Epithelial cell of esophagus (primary cell): ENCODE measurements around the gene SIRPA.

Source experiments
- DNase-seq: peaks from one replicate; pipeline ENCODE4 v3.0.0; 2010; ENCODE audit warnings: low read depth
- H3K4me3 ChIP-seq: 2 replicates; pipeline ENCODE4 v1.5.1; 2011; ENCODE audit warnings: mild to moderate bottlenecking, low read length, control low read depth
- TF ChIP-seq, protein P1 (sequence below): IDR thresholded peaks from 2 replicates; pipeline ENCODE4 v1.5.1; 2011; ENCODE audit warnings: low read depth, mild to moderate bottlenecking, low read length, control low read depth, inconsistent platforms; ENCODE audit not compliant: insufficient read depth; ENCODE audit errors: missing control alignments

SIRPA gene

DNA sequence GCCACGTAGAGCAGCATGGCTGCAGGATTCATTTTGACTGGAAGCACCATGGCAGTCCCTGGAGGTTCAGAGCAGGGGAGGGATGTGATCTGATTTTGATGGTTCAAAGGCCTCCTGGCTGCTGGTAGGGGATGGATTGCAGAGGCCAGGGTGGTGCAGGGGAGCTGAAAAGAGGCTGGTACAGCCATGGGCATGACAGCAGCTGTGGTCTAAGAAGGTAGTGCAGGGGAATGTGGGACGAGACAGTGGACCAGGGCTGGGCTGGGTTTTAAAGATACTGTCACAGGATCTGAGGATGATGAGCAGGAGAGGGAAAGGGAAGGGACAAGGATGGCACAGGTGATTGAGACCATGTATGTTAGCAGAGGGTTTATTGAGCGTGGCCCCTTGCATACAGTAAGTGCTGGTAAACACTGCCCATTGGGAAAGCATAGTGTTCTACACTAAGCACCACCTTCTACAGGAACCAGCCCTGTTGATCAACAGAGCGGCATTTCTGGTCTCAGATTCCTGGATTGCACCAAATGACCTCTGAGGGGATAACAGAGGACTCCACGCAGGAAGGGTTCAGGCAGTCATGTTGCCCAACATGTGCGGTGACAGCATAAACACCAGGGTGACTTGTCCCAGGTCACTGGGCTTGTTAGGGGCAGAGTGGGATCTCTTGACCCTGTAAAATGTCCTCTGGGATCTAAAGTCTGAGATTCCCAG is 14.5 kb upstream of the SIRPA start:
- no peak overlapping the region for H3K4me3 ChIP-seq
- TF ChIP-seq, protein P1, sequence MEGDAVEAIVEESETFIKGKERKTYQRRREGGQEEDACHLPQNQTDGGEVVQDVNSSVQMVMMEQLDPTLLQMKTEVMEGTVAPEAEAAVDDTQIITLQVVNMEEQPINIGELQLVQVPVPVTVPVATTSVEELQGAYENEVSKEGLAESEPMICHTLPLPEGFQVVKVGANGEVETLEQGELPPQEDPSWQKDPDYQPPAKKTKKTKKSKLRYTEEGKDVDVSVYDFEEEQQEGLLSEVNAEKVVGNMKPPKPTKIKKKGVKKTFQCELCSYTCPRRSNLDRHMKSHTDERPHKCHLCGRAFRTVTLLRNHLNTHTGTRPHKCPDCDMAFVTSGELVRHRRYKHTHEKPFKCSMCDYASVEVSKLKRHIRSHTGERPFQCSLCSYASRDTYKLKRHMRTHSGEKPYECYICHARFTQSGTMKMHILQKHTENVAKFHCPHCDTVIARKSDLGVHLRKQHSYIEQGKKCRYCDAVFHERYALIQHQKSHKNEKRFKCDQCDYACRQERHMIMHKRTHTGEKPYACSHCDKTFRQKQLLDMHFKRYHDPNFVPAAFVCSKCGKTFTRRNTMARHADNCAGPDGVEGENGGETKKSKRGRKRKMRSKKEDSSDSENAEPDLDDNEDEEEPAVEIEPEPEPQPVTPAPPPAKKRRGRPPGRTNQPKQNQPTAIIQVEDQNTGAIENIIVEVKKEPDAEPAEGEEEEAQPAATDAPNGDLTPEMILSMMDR: no peak
- no peak for DNase-seq

DNA sequence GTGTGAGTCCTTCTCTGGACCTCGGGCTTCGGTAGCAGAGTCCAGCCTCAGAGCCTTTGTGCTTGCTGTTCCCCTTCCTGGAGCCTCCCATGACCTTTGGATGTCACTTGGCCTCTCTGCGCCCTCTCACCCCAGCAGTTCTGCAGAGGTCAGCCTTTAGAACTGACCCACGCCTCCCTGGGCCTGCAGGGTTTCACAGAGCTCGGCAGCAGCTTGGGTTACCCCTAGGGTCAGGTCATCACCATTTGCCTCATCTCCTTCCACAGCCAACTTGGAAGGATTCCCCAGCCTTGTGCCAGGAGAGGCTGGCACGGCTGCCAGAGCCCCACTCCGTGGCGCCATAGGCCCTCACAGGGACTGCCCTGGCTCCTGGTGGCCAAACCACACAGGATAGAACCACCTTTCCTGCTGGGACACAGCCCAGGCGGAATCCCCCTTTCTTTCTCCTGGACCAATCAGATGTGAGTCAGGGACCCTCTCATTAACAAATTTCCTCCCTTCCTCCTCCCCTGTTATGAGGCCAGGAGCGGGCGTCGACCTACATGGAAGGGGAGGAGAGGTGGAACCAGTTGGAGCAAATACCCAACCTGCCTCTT is 13.9 kb upstream of the SIRPA start:
- no peak overlapping the region for H3K4me3 ChIP-seq
- TF ChIP-seq, protein P1: no peak
- no peak for DNase-seq

DNA sequence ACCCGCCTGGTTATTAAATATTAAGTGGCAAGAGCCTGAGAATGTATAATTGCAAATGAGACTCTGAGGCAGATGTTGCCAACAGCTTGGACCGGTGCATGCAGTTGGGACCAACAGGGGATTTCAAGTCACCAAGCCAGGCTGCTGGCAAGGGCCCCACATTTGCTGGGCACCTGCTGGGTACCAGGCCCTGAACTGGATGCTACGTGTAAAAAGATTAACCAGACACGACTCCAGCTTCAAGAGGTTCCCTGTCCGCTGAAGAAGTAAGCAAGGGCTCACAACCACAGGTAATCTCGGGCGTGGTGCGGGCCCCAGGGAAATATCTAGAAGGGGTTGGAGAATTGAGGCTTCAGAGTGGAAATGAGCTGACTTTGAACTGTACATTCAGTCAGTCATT is 13.2 kb upstream of the SIRPA start:
- DNase-seq: no peak
- H3K4me3 ChIP-seq: no peak overlapping the region
- TF ChIP-seq, protein P1: no peak

DNA sequence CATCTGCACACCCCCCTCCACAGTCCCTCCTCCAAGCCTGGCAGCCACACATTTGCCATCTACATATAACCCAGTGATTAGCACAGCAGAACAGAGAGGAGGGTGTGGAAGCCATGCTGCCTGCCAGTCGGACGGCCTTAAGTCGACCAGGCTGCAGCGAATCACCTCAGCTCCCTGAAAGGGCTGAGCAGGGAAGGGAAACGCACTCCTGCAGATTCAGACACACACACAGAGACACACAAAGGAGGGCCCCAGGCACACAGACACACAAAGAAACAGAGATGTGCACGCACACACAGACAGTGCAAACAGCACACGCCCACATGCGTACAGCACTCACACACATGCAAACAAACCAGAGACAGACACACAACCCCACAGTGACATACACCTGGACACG is 11.2 kb upstream of the SIRPA start:
- TF ChIP-seq, protein P1: no peak
- H3K4me3 ChIP-seq: no peak overlapping the region
- DNase-seq: no peak

DNA sequence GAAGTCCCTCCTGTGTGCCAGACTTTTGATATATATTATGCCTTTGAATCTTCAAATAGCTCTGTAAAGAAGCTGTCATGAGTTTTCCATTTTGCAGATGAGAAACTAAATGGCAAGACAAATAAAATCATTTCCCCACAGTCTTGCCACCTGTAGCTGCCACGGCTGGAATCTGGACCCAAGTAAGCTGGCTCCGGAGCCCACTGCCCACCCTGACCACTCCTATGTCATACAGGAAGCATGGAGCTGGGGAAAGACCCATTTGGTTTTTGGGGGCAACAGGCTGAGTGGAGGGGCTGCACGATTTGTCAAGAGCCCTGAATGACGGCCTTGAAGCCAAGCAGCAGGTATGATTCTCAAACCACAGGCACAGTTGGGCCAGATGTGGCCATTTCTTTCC is 10.0 kb upstream of the SIRPA start:
- no peak overlapping the region for H3K4me3 ChIP-seq
- TF ChIP-seq, protein P1: no peak
- no peak for DNase-seq

DNA sequence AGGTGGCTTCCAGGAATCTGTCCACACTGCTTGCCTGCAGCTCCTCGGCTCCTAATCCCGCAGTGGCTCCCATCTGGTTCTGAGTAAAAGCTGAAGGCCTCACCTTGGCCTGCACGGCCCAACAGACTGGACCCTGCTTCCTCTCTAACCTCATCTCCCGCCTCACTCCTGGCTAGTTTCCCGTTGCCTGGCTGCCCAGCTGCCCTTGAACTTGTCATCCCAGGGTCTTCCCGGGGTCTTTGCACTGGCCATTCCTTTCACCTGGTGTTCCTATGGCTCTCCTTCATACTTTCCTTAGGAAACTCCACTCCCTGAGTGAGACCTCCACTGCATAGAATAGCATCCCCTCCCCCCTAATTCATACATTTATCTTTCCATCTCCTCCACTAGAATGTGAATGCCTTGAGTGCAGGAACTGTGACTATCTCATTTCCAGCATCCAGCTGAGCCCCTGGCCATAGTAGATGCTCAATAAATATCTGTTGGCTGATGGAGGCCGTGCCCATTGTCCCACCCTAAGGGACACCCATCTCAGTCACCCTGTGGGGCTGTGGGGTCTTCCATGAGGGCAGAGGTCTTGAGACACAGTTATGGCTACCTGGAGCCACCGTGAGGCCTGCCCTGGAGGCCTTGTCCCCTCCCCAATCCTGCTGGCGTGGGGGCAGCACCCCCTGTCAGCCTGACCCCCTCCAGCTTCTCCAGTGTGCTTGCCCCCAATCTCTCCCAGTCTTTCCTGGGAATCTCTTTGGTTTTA is 9.1 kb upstream of the SIRPA start:
- no peak overlapping the region for H3K4me3 ChIP-seq
- DNase-seq: no peak
- TF ChIP-seq, protein P1: no peak
